ENCODE results near the gene EFCAB8. TPM values are rescaled to one million over a fixed set of nuclear protein-coding genes. Genes with fewer than 3 reads are reported as not detected.

The EFCAB8 gene
- total and polyA plus RNA-seq, 4 donors: 0.25 TPM; not detected in 3

GRCh38 chr20:32878820-32879219 lies 20.1 kb downstream of the EFCAB8 start:
- H3K4me1 ChIP-seq (ENCODE audit: control insufficient read depth in 4 of 4, insufficient read depth in 4 of 4, low read length in 3 of 4): no peaks in the 10 kb centered on the region

GRCh38 chr20:32879538-32879937 lies 20.8 kb downstream of the EFCAB8 start:
- Histone ChIP-seq H3K4me3 (ENCODE audit: low read depth in 1 of 3, low read length in 3 of 3) (no peak overlapping the region), H3K27me3 (ENCODE audit: control insufficient read depth in 4 of 4, insufficient read depth in 4 of 4, low read length in 3 of 4) (no peaks in the 10 kb centered on the region), H3K36me3 (ENCODE audit: control insufficient read depth in 4 of 4, insufficient read depth in 3 of 4, low read depth in 1 of 4, low read length in 3 of 4) (no peaks in the 10 kb centered on the region), H3K4me1 (ENCODE audit: control insufficient read depth in 4 of 4, insufficient read depth in 4 of 4, low read length in 3 of 4) (no peaks in the 10 kb centered on the region), H3K27ac (ENCODE audit: low read depth in 1 of 2, low read length in 2 of 2) (no peak overlapping the region), H3K9ac (ENCODE audit: low read depth in 1 of 2, low read length in 2 of 2) (no peak overlapping the region), H3K9me3 (ENCODE audit: control insufficient read depth in 4 of 4, low read length in 3 of 4) (no peaks in the 10 kb centered on the region)
- TF ChIP-seq EGR1 (IDR thresholded peaks at IDR 0.05; ENCODE audit: low read depth in 2 of 2) (no peak), ZBTB33 (IDR thresholded peaks at IDR 0.05) (no peak), FOXA1 (IDR thresholded peaks at IDR 0.05) (no peak), FOXA2 (IDR thresholded peaks at IDR 0.05) (no peak), HNF4G (IDR thresholded peaks at IDR 0.05) (no peak), RXRA (IDR thresholded peaks at IDR 0.05) (no peak), JUND (IDR thresholded peaks at IDR 0.05) (no peak)
- no peak for DNase-seq (ENCODE audit: low spot score)
- WGBS: 91% methylated on average over 9 of the region's 9 CpGs

More at GRCh38 chr20:32878820-32879219, 20.1 kb downstream of the EFCAB8 start:
- Histone ChIP-seq H3K36me3 (ENCODE audit: control insufficient read depth in 4 of 4, insufficient read depth in 3 of 4, low read depth in 1 of 4, low read length in 3 of 4) (no peaks in the 10 kb centered on the region), H3K27me3 (ENCODE audit: control insufficient read depth in 4 of 4, insufficient read depth in 4 of 4, low read length in 3 of 4) (no peaks in the 10 kb centered on the region), H3K4me3 (ENCODE audit: low read depth in 1 of 3, low read length in 3 of 3) (no peak overlapping the region), H3K9me3 (ENCODE audit: control insufficient read depth in 4 of 4, low read length in 3 of 4) (no peaks in the 10 kb centered on the region), H3K27ac (ENCODE audit: low read depth in 1 of 2, low read length in 2 of 2) (no peak overlapping the region), H3K9ac (ENCODE audit: low read depth in 1 of 2, low read length in 2 of 2) (no peak overlapping the region)
- WGBS: 96% methylated on average over 3 of the region's 3 CpGs
- DNase-seq (ENCODE audit: low spot score): no peak
- no peak for TF ChIP-seq EGR1 (IDR thresholded peaks at IDR 0.05; ENCODE audit: low read depth in 2 of 2)
- TF ChIP-seq HNF4A (conservative IDR thresholded peaks at IDR 0.05): no peak
- no peak for TF ChIP-seq RXRA (IDR thresholded peaks at IDR 0.05)
- TF ChIP-seq CTCF (IDR thresholded peaks at IDR 0.05; ENCODE audit: low read depth, low read length, missing input control): no peak
- no peak for TF ChIP-seq SP1 (IDR thresholded peaks at IDR 0.05)
- no peak for TF ChIP-seq RAD21 (IDR thresholded peaks at IDR 0.05)

GRCh38 chr20:32880635-32881034 lies 21.9 kb downstream of the EFCAB8 start:
- Histone ChIP-seq H3K9me3 (ENCODE audit: control insufficient read depth in 4 of 4, low read length in 3 of 4) (no peaks in the 10 kb centered on the region), H3K36me3 (ENCODE audit: control insufficient read depth in 4 of 4, insufficient read depth in 3 of 4, low read depth in 1 of 4, low read length in 3 of 4) (no peaks in the 10 kb centered on the region), H3K27me3 (ENCODE audit: control insufficient read depth in 4 of 4, insufficient read depth in 4 of 4, low read length in 3 of 4) (no peaks in the 10 kb centered on the region), H3K9ac (ENCODE audit: low read depth in 1 of 2, low read length in 2 of 2) (no peak overlapping the region), H3K27ac (ENCODE audit: low read depth in 1 of 2, low read length in 2 of 2) (no peak overlapping the region), H3K4me3 (ENCODE audit: low read depth in 1 of 3, low read length in 3 of 3) (no peak overlapping the region), H3K4me1 (ENCODE audit: control insufficient read depth in 4 of 4, insufficient read depth in 4 of 4, low read length in 3 of 4) (no peaks in the 10 kb centered on the region)
- 93% methylated on average over 2 of the region's 2 CpGs for WGBS
- DNase-seq (ENCODE audit: low spot score): no peak
- TF ChIP-seq NR2F2 (IDR thresholded peaks at IDR 0.05): no peak
- TF ChIP-seq GABPA (IDR thresholded peaks at IDR 0.05 in 1 of 2, conservative IDR thresholded peaks at IDR 0.05 in 1 of 2): no peak
- TF ChIP-seq HNF4A (conservative IDR thresholded peaks at IDR 0.05): no peak
- TF ChIP-seq RAD21 (IDR thresholded peaks at IDR 0.05): no peak
- TF ChIP-seq EGR1 (IDR thresholded peaks at IDR 0.05; ENCODE audit: low read depth in 2 of 2): no peak
- TF ChIP-seq SP1 (IDR thresholded peaks at IDR 0.05): no peak
- TF ChIP-seq RXRA (IDR thresholded peaks at IDR 0.05): no peak
- no peak for TF ChIP-seq HNF4G (IDR thresholded peaks at IDR 0.05)
- no peak for TF ChIP-seq YY1 (IDR thresholded peaks at IDR 0.05)
- no peak for TF ChIP-seq REST (IDR thresholded peaks at IDR 0.05)
- no peak for TF ChIP-seq CTCF (IDR thresholded peaks at IDR 0.05; ENCODE audit: low read depth, low read length, missing input control)
- no peak for TF ChIP-seq ZBTB33 (IDR thresholded peaks at IDR 0.05)

Data from liver (tissue), 9 donors.